Measurements from ENCODE around the gene MAD1L1.

GRCh38 chr7:2276107-2276506 is 43.4 kb upstream of the MAD1L1 start:
- TF ChIP-seq CTCF (IDR thresholded peaks at IDR 0.05) = no peak
- TF ChIP-seq POLR2A (IDR thresholded peaks at IDR 0.05) = no peak
